GM19239 (cell line): ENCODE data around the gene OR11H7.
"Not testable (repeated sequence)": the region's sequence is repeated elsewhere in the genome, so short reads cannot be mapped to it uniquely, and the experiment has no call there.

Source experiments
- DNase-seq: peaks from one replicate; pipeline ENCODE4 v3.0.0; 2011; ENCODE audit warnings: low spot score; ENCODE audit not compliant: insufficient read length
- FAIRE-seq: peaks from 2 replicates; lab custom pipeline; 2011; peaks lifted over from hg19 to GRCh38; lab: Jason Lieb, UNC

OR11H7 gene

GRCh38 chr14:20228681-20229080, at the start of gene OR11H7:
Gene OR11H7 (plus strand): TSS chr14:20228981.
- no peak for FAIRE-seq
- no peak for DNase-seq

- no peak for DNase-seq
- no peak for FAIRE-seq
Observed at GRCh38 chr14:20179218-20179617, 49.6 kb upstream of the OR11H7 start.

DNA sequence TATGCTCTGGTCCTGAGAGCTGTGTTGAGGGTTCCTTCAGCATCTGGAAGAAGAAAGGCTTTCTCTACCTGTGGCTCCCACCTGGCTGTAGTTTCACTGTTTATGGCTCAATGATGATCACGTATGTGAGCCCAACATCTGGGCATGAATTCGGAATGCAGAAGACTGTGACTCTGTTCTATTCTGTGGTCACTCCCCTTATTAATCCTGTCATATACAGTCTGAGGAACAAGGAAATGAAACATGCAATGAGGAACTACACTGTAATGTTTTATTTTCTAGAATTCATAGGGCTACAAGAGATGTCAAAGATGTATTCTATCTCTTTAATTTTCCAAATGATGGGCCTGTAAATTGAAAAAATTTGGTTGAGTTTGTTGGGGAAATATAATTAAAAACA, 48.9 kb upstream of the OR11H7 start:
- DNase-seq (no peak), FAIRE-seq (no peak)

DNA sequence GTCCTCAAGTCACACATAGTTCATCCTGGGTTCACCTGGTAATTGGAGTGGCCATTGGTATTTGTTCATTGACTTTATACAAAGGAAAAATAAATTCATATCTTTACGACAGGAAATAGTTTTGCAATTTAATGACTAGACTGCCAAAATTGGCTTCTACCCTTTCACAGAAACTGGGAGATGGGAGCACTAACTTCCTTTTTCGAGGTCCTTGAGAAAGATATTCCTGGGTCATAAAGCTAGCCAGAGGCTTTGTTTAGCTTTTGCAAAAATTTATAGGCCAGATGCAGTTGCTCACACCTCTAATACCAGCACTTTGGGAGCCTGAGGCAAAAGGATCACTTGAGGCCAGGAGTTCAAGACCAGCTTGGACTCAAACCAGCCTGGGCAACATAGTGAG, 48.3 kb upstream of the OR11H7 start:
- DNase-seq, result no peak
- no peak for FAIRE-seq

DNA sequence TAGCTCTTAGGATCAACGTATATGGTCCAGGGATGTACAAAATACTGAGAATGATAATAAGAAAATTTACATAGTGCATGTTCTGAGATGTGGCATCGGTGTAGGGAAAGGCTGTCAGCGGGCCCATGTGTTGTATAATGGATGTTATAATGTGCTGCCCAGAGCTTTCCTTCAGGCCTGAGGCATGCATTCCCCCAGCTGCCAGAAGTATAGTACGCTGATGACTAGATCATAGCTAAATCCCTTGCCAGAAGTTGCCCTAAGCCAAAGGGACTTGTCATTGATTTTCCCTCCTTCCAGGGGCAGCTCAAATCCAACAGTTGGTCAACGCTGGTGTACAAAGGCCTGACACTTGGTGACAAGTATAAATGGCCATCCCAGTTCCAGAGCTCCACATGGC, 44.6 kb upstream of the OR11H7 start:
- FAIRE-seq (no peak), DNase-seq (no peak)

DNA sequence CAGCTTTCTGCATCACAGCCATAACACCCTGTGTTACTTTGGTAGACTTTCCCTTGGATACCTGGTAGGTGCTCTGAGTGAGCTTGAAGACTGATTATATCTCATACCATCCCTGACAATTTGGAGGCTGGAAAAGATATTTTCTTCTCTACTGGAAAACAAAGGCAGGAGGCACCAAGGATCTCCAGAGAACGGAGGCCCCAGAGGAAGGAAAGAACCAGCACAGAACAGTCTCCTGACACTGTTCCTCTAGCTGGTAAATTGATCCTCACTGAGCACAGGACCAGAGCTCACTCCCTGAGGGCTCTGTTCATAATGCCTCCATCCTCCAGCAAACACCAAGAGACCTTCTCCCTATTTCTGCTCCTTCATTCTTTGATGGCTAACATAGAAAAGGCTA, 38.2 kb upstream of the OR11H7 start, which contains the start of gene OR11G2:
OR11G2 (plus strand) TSS at position 301 of the 400 bp plus-strand sequence. CDS start 6,542 bp downstream, outside the sequence.
- DNase-seq (no peak), FAIRE-seq (no peak)

- FAIRE-seq (no peak), DNase-seq (no peak)
Observed at GRCh38 chr14:20191396-20191795, 37.4 kb upstream of the OR11H7 start.

DNA sequence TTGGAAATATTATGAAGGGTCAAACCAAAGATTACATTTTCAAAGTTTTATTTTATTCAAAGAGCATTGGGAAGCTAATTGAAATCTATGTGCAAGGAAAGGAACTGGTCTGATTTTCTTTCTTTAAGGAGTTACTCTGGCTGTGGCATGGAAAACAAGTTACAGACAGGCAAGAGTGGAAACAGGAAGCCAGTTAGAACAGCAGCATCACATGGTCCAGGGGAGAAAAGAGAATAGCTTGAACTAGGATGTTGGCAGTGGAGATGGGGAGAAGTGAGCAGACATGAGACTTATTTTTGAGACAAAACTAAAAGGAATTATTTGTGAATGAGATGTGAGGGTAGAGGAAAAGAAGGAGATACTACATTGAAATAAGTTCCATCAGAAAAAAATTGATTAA, 34.7 kb upstream of the OR11H7 start:
- no peak for DNase-seq
- FAIRE-seq, result no peak

GRCh38 chr14:20195170-20195569, 33.6 kb upstream of the OR11H7 start:
- FAIRE-seq, DNase-seq: not testable (repeated sequence)

- DNase-seq (no peak), FAIRE-seq (no peak)
Observed at GRCh38 chr14:20195911-20196310, 32.9 kb upstream of the OR11H7 start.

- FAIRE-seq (no peak), DNase-seq (no peak)
Observed at GRCh38 chr14:20197459-20197858, 31.3 kb upstream of the OR11H7 start.

DNA sequence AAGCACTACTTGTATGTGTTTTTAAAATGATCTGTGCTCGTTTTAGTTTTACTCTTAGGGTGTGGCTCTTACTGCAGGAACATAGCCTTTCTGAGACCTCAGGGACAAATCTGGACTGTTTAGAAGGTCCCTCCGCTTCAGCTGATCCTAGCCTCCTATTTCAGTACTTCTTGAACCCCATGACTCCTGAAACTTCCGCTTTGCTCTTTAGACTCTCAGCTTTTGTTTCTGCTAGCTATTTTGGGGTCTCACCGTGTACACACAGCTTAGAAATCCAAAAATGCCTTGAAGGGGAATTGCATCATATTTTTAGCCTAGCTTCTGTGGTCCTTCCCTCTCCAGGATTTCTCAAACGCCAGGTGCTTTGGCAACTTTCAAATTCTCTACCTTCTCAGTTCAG, 29.8 kb upstream of the OR11H7 start:
- FAIRE-seq (no peak), DNase-seq (no peak)

- FAIRE-seq (no peak), DNase-seq (no peak)
Observed at GRCh38 chr14:20204721-20205120, 24.1 kb upstream of the OR11H7 start.

- FAIRE-seq (no peak), DNase-seq (no peak)
Observed at GRCh38 chr14:20209595-20209994, 19.2 kb upstream of the OR11H7 start.

GRCh38 chr14:20212406-20212805, 16.4 kb upstream of the OR11H7 start:
- DNase-seq, FAIRE-seq: not testable (repeated sequence)

DNA sequence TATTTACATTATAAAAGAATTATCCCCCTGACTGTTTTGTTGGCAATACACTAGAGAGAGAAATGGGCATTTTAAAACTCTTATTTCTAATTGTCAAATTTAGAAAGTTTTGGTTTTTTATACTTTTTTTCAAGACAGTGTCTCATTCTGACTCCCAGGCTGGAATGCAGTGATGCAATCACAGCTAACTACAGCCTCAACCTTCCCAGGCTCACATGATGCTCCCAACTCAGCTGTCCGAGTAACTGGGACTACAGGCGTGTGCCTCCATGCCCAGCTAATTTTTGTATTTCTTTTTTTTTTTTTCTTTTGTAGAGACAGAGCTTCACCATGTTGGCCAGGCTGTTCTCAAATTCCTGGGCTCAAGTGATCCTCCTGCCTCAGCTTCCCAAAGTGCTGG, 13.6 kb upstream of the OR11H7 start:
- FAIRE-seq (no peak), DNase-seq (no peak)

GRCh38 chr14:20219033-20219432, 9.7 kb upstream of the OR11H7 start:
- FAIRE-seq (no peak), DNase-seq (no peak)

- DNase-seq, result no peak
- no peak for FAIRE-seq
Observed at GRCh38 chr14:20223410-20223809, 5.4 kb upstream of the OR11H7 start, which contains the start of gene OR11H6. Gene OR11H6 (plus strand): TSS chr14:20223710. CDS start chr14:20223710, 0 bp downstream.

- not testable (repeated sequence) for FAIRE-seq
Observed at GRCh38 chr14:20235415-20235814, 6.6 kb downstream of the OR11H7 start.

GRCh38 chr14:20247646-20248246, 19.0 kb downstream of the OR11H7 start:
- FAIRE-seq, result no peak
- DNase-seq, result no peak

More at GRCh38 chr14:20235415-20235814, 6.6 kb downstream of the OR11H7 start:
- not testable (repeated sequence) for DNase-seq

GRCh38 chr14:20262642-20263128, 33.9 kb downstream of the OR11H7 start:
- FAIRE-seq, result no peak

GRCh38 chr14:20264361-20264760, 35.6 kb downstream of the OR11H7 start:
- FAIRE-seq, DNase-seq: not testable (repeated sequence)

More at GRCh38 chr14:20262642-20263128, 33.9 kb downstream of the OR11H7 start:
- DNase-seq, result no peak
